HG03045 (cell line): Measurements from ENCODE around the gene LETM1.
A peak's percentile ranks its signal among the peaks of the same experiment; 100 is the strongest.

Experiments
- ATAC-seq: cut with Tn5 transposase; IDR thresholded peaks from one replicate; pipeline ENCODE4 v1.9.1; 2021; ENCODE audit warnings: mild to moderate bottlenecking, moderate library complexity; ENCODE audit not compliant: unreplicated experiment

LETM1 gene

GRCh38 chr4:1856071-1856942, at the start of gene LETM1:
Gene LETM1 (minus strand): TSS chr4:1856156. CDS start chr4:1855950, 206 bp downstream.
- peak; percentile 84 for ATAC-seq

- no peak for ATAC-seq
Measured at GRCh38 chr4:1904042-1904441, 48.1 kb upstream of the LETM1 start.

GRCh38 chr4:1903035-1903434, 47.1 kb upstream of the LETM1 start:
- ATAC-seq, result no peak

GRCh38 chr4:1902243-1902642, 46.3 kb upstream of the LETM1 start:
- no peak for ATAC-seq

GRCh38 chr4:1901127-1901526, 45.2 kb upstream of the LETM1 start:
- ATAC-seq, result no peak

- ATAC-seq, result no peak
Measured at GRCh38 chr4:1900624-1901023, 44.7 kb upstream of the LETM1 start.

- ATAC-seq, result no peak
Measured at GRCh38 chr4:1900087-1900433, 44.1 kb upstream of the LETM1 start.

- ATAC-seq, result peak; percentile 78
Measured at GRCh38 chr4:1899149-1900086, 43.5 kb upstream of the LETM1 start.

GRCh38 chr4:1898681-1899080, 42.7 kb upstream of the LETM1 start:
- ATAC-seq, result no peak

GRCh38 chr4:1898007-1898406, 42.1 kb upstream of the LETM1 start:
- ATAC-seq, result no peak

GRCh38 chr4:1896658-1896991, 40.7 kb upstream of the LETM1 start:
- ATAC-seq, result no peak

- ATAC-seq, result no peak
Measured at GRCh38 chr4:1895971-1896657, 40.2 kb upstream of the LETM1 start.

- ATAC-seq, result no peak
Measured at GRCh38 chr4:1890979-1891570, 35.1 kb upstream of the LETM1 start.

- ATAC-seq, result no peak
Measured at GRCh38 chr4:1887052-1887451, 31.1 kb upstream of the LETM1 start.

GRCh38 chr4:1885414-1885813, 29.5 kb upstream of the LETM1 start:
- ATAC-seq, result no peak

GRCh38 chr4:1883583-1883982, 27.6 kb upstream of the LETM1 start:
- ATAC-seq, result no peak

GRCh38 chr4:1882850-1883271, 26.9 kb upstream of the LETM1 start:
- no peak for ATAC-seq

- ATAC-seq, result no peak
Measured at GRCh38 chr4:1880332-1880731, 24.4 kb upstream of the LETM1 start.

GRCh38 chr4:1879485-1879884, 23.5 kb upstream of the LETM1 start:
- ATAC-seq, result no peak

GRCh38 chr4:1874201-1874600, 18.2 kb upstream of the LETM1 start:
- no peak for ATAC-seq

- no peak for ATAC-seq
Measured at GRCh38 chr4:1873776-1874175, 17.8 kb upstream of the LETM1 start.
